CD14-positive monocyte (primary cell): ENCODE measurements around the gene ANKRD17. TPM values are rescaled to one million over a fixed set of nuclear protein-coding genes. Genes with fewer than 3 reads are reported as not detected.

Source experiments
- DNase-seq, 3 donors: peaks; one replicate each; pipeline ENCODE4 v3.0.0-alpha.2; 2011 to 2022
- H2AFZ ChIP-seq: 2 replicates; pipeline ENCODE4 v1.6.0; 2012; ENCODE audit warnings: mild to moderate bottlenecking, low read depth, low read length, inconsistent platforms; ENCODE audit not compliant: insufficient read depth, poor library complexity, severe bottlenecking
- H3K27ac ChIP-seq, 2 donors: 1 replicate in 1 of 2; 2 replicates in 1 of 2; pipeline ENCODE4 v1.5.1; 2012 to 2013; ENCODE audit warnings: low read length in 2 of 2, control low read depth in 1 of 2, inconsistent platforms in 1 of 2, low read depth in 1 of 2, mild to moderate bottlenecking in 1 of 2
- H3K27me3 ChIP-seq, 2 donors: one replicate each; pipeline versions ENCODE4 v1.6.0 to v1.6.1; 2011 to 2013; ENCODE audit warnings: low read length in 2 of 2; ENCODE audit not compliant: control insufficient read depth in 2 of 2, insufficient read depth in 2 of 2
- H3K36me3 ChIP-seq, 2 donors: replicated peaks in 1 of 2; 1 replicate in 1 of 2; 2 replicates in 1 of 2; pipeline versions ENCODE4 v1.5.1 to v1.6.1; 2012 to 2013; ENCODE audit warnings: low read length in 2 of 2, control low read depth in 1 of 2, inconsistent platforms in 1 of 2, mild to moderate bottlenecking in 1 of 2; ENCODE audit not compliant: insufficient read depth in 2 of 2, control insufficient read depth in 1 of 2
- H3K4me1 ChIP-seq, 2 donors: 1 replicate in 1 of 2; 2 replicates in 1 of 2; pipeline versions ENCODE4 v1.5.1 to v1.6.1; 2012 to 2013; ENCODE audit warnings: low read length in 2 of 2, control low read depth in 1 of 2, inconsistent platforms in 1 of 2, mild to moderate bottlenecking in 1 of 2, moderate library complexity in 1 of 2; ENCODE audit not compliant: insufficient read depth in 2 of 2, control insufficient read depth in 1 of 2
- H3K4me2 ChIP-seq: replicated peaks from 2 replicates; pipeline ENCODE3; 2012; ENCODE audit warnings: low read length, moderate library complexity, mild to moderate bottlenecking; ENCODE audit not compliant: poor library complexity, severe bottlenecking; ENCODE audit errors: extremely low read depth
- H3K4me3 ChIP-seq, 3 experiments: fragments of 200-600 bp in 1 of 3; sonication (generic) in 1 of 3; replicated peaks in 1 of 3; 1 replicate in 2 of 3; 2 replicates in 1 of 3; pipeline ENCODE4 v1.5.1; 2011 to 2013; ENCODE audit warnings: low read length in 3 of 3, mild to moderate bottlenecking in 3 of 3, control low read depth in 2 of 3, low read depth in 2 of 3, inconsistent platforms in 1 of 3, moderate library complexity in 1 of 3
- H3K79me2 ChIP-seq: 2 replicates; pipeline ENCODE4 v1.6.0; 2012; ENCODE audit warnings: mild to moderate bottlenecking, control low read depth, inconsistent platforms, low read length, moderate library complexity; ENCODE audit not compliant: insufficient read depth
- H3K9ac ChIP-seq: 2 replicates; pipeline ENCODE4 v1.6.0; 2017; ENCODE audit warnings: low read length, mild to moderate bottlenecking; ENCODE audit not compliant: insufficient read depth, poor library complexity, severe bottlenecking
- H3K9me3 ChIP-seq, 2 donors: replicated peaks in 1 of 2; 1 replicate in 1 of 2; 2 replicates in 1 of 2; pipeline versions ENCODE4 v1.5.1 to v1.6.1; 2012 to 2013; ENCODE audit warnings: low read length in 2 of 2, control low read depth in 1 of 2; ENCODE audit not compliant: control insufficient read depth in 1 of 2, insufficient read depth in 1 of 2
- H4K20me1 ChIP-seq: 2 replicates; pipeline ENCODE4 v1.6.0; 2012; ENCODE audit warnings: mild to moderate bottlenecking, low read length, control low read depth, moderate library complexity; ENCODE audit not compliant: insufficient read depth
- H3K27ac Mint-ChIP-seq, 7 donors: one replicate each; pipeline ENCODE4 v1.8.0; 2020; ENCODE audit warnings: mild to moderate bottlenecking in 7 of 7, mixed read lengths in 7 of 7, moderate library complexity in 6 of 7, inconsistent platforms in 2 of 7
- H3K27me3 Mint-ChIP-seq, 3 donors: one replicate each; pipeline ENCODE4 v1.8.0; 2021 to 2022; ENCODE audit warnings: low read depth in 3 of 3, mild to moderate bottlenecking in 3 of 3, mixed read lengths in 3 of 3, moderate library complexity in 3 of 3, inconsistent platforms in 1 of 3
- H3K36me3 Mint-ChIP-seq, 2 donors: one replicate each; pipeline ENCODE4 v1.8.0; 2020; ENCODE audit warnings: mixed read lengths in 2 of 2, inconsistent platforms in 1 of 2, mild to moderate bottlenecking in 1 of 2
- H3K4me1 Mint-ChIP-seq: one replicate; pipeline ENCODE4 v1.8.0; 2020; ENCODE audit warnings: mild to moderate bottlenecking, mixed read lengths
- H3K4me3 Mint-ChIP-seq, 2 donors: one replicate each; pipeline ENCODE4 v1.8.0; 2020; ENCODE audit warnings: mild to moderate bottlenecking in 2 of 2, mixed read lengths in 2 of 2, moderate library complexity in 1 of 2
- H3K9me3 Mint-ChIP-seq, 7 donors: one replicate each; pipeline ENCODE4 v1.8.0; 2020 to 2022; ENCODE audit warnings: mixed read lengths in 7 of 7, mild to moderate bottlenecking in 6 of 7, moderate library complexity in 6 of 7, inconsistent platforms in 2 of 7
- CTCF ChIP-seq: fragments of 200-600 bp; IDR thresholded peaks from one replicate; pipeline ENCODE4 v1.8.0; 2022; ENCODE audit warnings: antibody characterized with exemption, mild to moderate bottlenecking
- WGBS: methylation state at CpG from one replicate; pipeline ENCODE4 v1.1.5; 2013; ENCODE audit warnings: missing lambda C conversion rate; ENCODE audit not compliant: insufficient coverage; 5-methylcytosine and 5-hydroxymethylcytosine counted together
- intact Hi-C, 2 donors: fragments of 100-400 bp; cut with micrococcal nuclease; formaldehyde crosslinking; loops; one replicate each; pipeline versions ENCODE4 v1.15.0 to v1.15.1; 2023
- polyA plus RNA-seq, 3 donors: library from polyadenylated mRNA; depleted of rRNA in 1 of 3; unstranded in 2 of 3; stranded (reverse) in 1 of 3; fragments of 300-500 nt in 2 of 3; fragments of >200 nt in 1 of 3; fragmentation: Illumina TruSeq in 2 of 3; gene quantifications; 1 replicate in 2 of 3; 2 replicates in 1 of 3; pipeline ENCODE4 v1.2.3, GENCODE V29; 2012 to 2021

The ANKRD17 gene
- polyA plus RNA-seq, 3 donors: 5.3 to 18.9 (median 9.0) TPM

DNA sequence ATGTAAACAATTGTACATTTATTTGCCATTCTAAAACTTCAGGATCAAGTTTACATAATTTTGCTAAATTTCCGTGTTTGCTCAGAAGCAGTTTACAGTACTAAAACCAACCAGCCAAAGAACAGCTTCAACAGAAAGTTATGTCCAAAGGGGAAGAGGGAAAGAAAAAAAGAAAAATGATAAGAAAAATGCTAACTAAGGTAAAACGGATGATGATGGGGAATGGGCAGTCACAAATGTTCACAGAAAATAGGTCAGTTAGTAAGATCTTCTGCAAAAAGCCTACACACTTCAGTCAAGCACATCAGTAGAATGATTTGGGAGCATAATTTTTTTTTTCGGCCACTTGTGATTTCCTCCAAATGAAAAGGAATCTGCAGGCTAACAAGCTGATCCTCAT is 182.8 kb downstream of the ANKRD17 start:
- no CpG with 5 or more reads among the region's 3 CpGs for WGBS
- H3K9me3 Mint-ChIP-seq: no peaks in the 10 kb centered on the region
- H3K36me3 ChIP-seq: peaks cover 59 to 76% of the 10 kb centered on the region in 2 donors

GRCh38 chr4:73070074-73070390 is 188.6 kb downstream of the ANKRD17 start:
- H3K27me3 ChIP-seq: no peaks in the 10 kb centered on the region
- intact Hi-C loops: no loop called here
- peak overlapping the region; percentile 98 to 99 for H3K27ac ChIP-seq
- H3K9me3 ChIP-seq: no peaks in the 10 kb centered on the region
- peak overlapping the region; percentile 93 for H2AFZ ChIP-seq
- Mint-ChIP-seq H3K27me3 (no peaks in the 10 kb centered on the region), H3K9me3 (no peaks in the 10 kb centered on the region), H3K27ac (peak overlapping the region; percentile 93 to 99 (median 97)), H3K36me3 (peaks cover 20 to 29% of the 10 kb centered on the region in 2 donors), H3K4me1 (peaks cover 9% of the 10 kb centered on the region), H3K4me3 (peak overlapping the region; percentile 84 to 96)
- DNase-seq: no peak
- no peaks in the 10 kb centered on the region for H4K20me1 ChIP-seq
- H3K4me1 ChIP-seq: peaks cover 8 to 10% of the 10 kb centered on the region in 2 donors
- H3K4me3 ChIP-seq: peak overlapping the region; percentile 76 to 94 (median 83)
- H3K9ac ChIP-seq: peak overlapping the region; percentile 94
- H3K36me3 ChIP-seq: peaks cover 15 to 40% of the 10 kb centered on the region in 2 donors
- TF ChIP-seq CTCF: no peak
- peak overlapping the region; percentile 95 for H3K4me2 ChIP-seq
- peaks cover 27% of the 10 kb centered on the region for H3K79me2 ChIP-seq
- 0% methylated on average over 2 of the region's 9 CpGs for WGBS

More for the DNA sequence above, 182.8 kb downstream of the ANKRD17 start:
- intact Hi-C loops: no loop called here
- H3K4me1 Mint-ChIP-seq: no peaks in the 10 kb centered on the region
- H3K27ac Mint-ChIP-seq: peak overlapping the region in 1 of 7 donors; percentile 24
- H3K4me3 ChIP-seq: no peak overlapping the region
- H3K36me3 Mint-ChIP-seq: peaks cover 49 to 65% of the 10 kb centered on the region in 2 donors
- no peak overlapping the region for H3K27ac ChIP-seq
- H3K27me3 Mint-ChIP-seq: no peaks in the 10 kb centered on the region
- no peak overlapping the region for H2AFZ ChIP-seq
- no peak overlapping the region for H3K4me2 ChIP-seq
- H3K4me1 ChIP-seq: no peaks in the 10 kb centered on the region
- no peaks in the 10 kb centered on the region for H3K9me3 ChIP-seq
- H3K79me2 ChIP-seq: peaks cover 1% of the 10 kb centered on the region
- H3K4me3 Mint-ChIP-seq: no peak overlapping the region
- H4K20me1 ChIP-seq: no peaks in the 10 kb centered on the region
- H3K9ac ChIP-seq: no peak overlapping the region
- no peak for TF ChIP-seq CTCF
- DNase-seq: no peak
- no peaks in the 10 kb centered on the region for H3K27me3 ChIP-seq
